MCF 10A (cell line): Measurements from ENCODE around the gene OR1K1. TPM values are rescaled to one million over a fixed set of nuclear protein-coding genes. Genes with fewer than 3 reads are reported as not detected.

ENCODE experiments used
- Bru-seq: library from RNA; stranded (reverse); fragments of 400-500 nt; gene quantifications from one replicate; lab custom pipeline; 2021; lab: Mats Ljungman, UMichigan
- BruChase-seq, 2 experiments: library from RNA; stranded (reverse); fragments of 400-500 nt; gene quantifications; one replicate each; lab custom pipeline; 2021; lab: Mats Ljungman, UMichigan
- BruUV-seq: library from RNA; stranded (reverse); fragments of 400-500 nt; replicated peaks from 2 replicates; lab custom pipeline; 2021; lab: Mats Ljungman, UMichigan
- CTCF ChIA-PET: fragments of 300-600 bp; sonication (Branson Sonifier 250); formaldehyde crosslinking; extraction: SDS; loops from one replicate; lab custom pipeline; 2021; ENCODE audit warnings: antibody characterized with exemption, inconsistent platforms; lab: Yijun Ruan, JAX
- POLR2A ChIA-PET: fragments of 300-600, 350-650 bp; sonication (Branson Sonifier 250); formaldehyde crosslinking; extraction: SDS; loops from one replicate; lab custom pipeline; 2020; ENCODE audit warnings: antibody characterized with exemption, inconsistent platforms; lab: Yijun Ruan, JAX
- DNase-seq: peaks from one replicate; pipeline ENCODE4 v3.0.0-alpha.2; 2018; ENCODE audit not compliant: unreplicated experiment
- H3K27ac Mint-ChIP-seq: one replicate; pipeline ENCODE4 v1.8.0; 2022; ENCODE audit warnings: mild to moderate bottlenecking, low read depth, mixed read lengths; ENCODE audit not compliant: unreplicated experiment
- H3K27me3 Mint-ChIP-seq: one replicate; pipeline ENCODE4 v1.8.0; 2022; ENCODE audit warnings: mixed read lengths; ENCODE audit not compliant: insufficient read depth, unreplicated experiment
- H3K36me3 Mint-ChIP-seq: one replicate; pipeline ENCODE4 v1.8.0; 2022; ENCODE audit warnings: mild to moderate bottlenecking, moderate library complexity, mixed read lengths; ENCODE audit not compliant: insufficient read depth, unreplicated experiment
- H3K4me1 Mint-ChIP-seq: one replicate; pipeline ENCODE4 v1.8.0; 2022; ENCODE audit warnings: mixed read lengths; ENCODE audit not compliant: insufficient read depth, unreplicated experiment
- H3K4me3 Mint-ChIP-seq: one replicate; pipeline ENCODE4 v1.8.0; 2022; ENCODE audit warnings: mild to moderate bottlenecking, moderate library complexity, mixed read lengths; ENCODE audit not compliant: unreplicated experiment
- H3K9me3 Mint-ChIP-seq: one replicate; pipeline ENCODE4 v1.8.0; 2022; ENCODE audit warnings: mixed read lengths; ENCODE audit not compliant: unreplicated experiment
- intact Hi-C: fragments of 100-400 bp; cut with micrococcal nuclease; formaldehyde crosslinking; loops from 2 replicates; pipeline ENCODE4 v1.14.1; 2022
- long read RNA-seq: library from polyadenylated mRNA; stranded (forward); transcript quantifications from one replicate; pipeline ENCODE4 v2.0.0, GENCODE V29; 2022
- total RNA-seq: library from RNA; stranded (reverse); gene quantifications from 2 replicates; pipeline ENCODE4 v1.2.3, GENCODE V29; 2022
- TF ChIP-seq, protein P1 (sequence below): fragments of 200-600 bp; IDR thresholded peaks from one replicate; pipeline ENCODE4 v1.8.0; 2022; ENCODE audit warnings: antibody characterized with exemption, mild to moderate bottlenecking; ENCODE audit not compliant: unreplicated experiment

The OR1K1 gene, protein sequence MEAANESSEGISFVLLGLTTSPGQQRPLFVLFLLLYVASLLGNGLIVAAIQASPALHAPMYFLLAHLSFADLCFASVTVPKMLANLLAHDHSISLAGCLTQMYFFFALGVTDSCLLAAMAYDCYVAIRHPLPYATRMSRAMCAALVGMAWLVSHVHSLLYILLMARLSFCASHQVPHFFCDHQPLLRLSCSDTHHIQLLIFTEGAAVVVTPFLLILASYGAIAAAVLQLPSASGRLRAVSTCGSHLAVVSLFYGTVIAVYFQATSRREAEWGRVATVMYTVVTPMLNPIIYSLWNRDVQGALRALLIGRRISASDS
- not detected in 2 replicates for total RNA-seq
- not detected for Bru-seq, nascent RNA
- BruChase-seq, experiment 1, labeled RNA remaining after a 6-hour chase, result not detected
- not detected for BruChase-seq, experiment 2, labeled RNA remaining after a 2-hour chase
- long read RNA-seq, result 0 reads

DNA sequence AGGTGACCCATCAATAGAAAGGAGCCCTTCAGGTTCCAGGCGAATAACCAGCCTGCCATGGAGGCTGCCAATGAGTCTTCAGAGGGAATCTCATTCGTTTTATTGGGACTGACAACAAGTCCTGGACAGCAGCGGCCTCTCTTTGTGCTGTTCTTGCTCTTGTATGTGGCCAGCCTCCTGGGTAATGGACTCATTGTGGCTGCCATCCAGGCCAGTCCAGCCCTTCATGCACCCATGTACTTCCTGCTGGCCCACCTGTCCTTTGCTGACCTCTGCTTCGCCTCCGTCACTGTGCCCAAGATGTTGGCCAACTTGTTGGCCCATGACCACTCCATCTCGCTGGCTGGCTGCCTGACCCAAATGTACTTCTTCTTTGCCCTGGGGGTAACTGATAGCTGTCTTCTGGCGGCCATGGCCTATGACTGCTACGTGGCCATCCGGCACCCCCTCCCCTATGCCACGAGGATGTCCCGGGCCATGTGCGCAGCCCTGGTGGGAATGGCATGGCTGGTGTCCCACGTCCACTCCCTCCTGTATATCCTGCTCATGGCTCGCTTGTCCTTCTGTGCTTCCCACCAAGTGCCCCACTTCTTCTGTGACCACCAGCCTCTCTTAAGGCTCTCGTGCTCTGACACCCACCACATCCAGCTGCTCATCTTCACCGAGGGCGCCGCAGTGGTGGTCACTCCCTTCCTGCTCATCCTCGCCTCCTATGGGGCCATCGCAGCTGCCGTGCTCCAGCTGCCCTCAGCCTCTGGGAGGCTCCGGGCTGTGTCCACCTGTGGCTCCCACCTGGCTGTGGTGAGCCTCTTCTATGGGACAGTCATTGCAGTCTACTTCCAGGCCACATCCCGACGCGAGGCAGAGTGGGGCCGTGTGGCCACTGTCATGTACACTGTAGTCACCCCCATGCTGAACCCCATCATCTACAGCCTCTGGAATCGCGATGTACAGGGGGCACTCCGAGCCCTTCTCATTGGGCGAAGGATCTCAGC lies at the start of gene OR1K1:
Gene OR1K1, plus strand, starts transcription at position 58 of the 995 bp plus-strand sequence. Its CDS starts 0 bp downstream, at position 58.
- ChIA-PET POLR2A (interaction anchor here (1.6 kb wide), 1 partner anchor 22 kb away, joined by 4 read pairs; no protein-coding TSS in a partner anchor), CTCF (interaction anchor here (0.8 to 2.4 kb wide), 2 partner anchors 9 to 336 kb away, joined by 3 to 8 read pairs; no protein-coding TSS in a partner anchor)
- no TSS peak for BruUV-seq
- DNase-seq, result no peak
- Mint-ChIP-seq H3K9me3 (peaks cover 3% of the 10 kb centered on the region), H3K27me3 (no peaks in the 10 kb centered on the region), H3K27ac (no peak within 1 kb of the TSS), H3K36me3 (no peaks in the 10 kb centered on the region), H3K4me3 (no peak within 1 kb of the TSS), H3K4me1 (no peaks in the 10 kb centered on the region)
- TF ChIP-seq, protein P1, sequence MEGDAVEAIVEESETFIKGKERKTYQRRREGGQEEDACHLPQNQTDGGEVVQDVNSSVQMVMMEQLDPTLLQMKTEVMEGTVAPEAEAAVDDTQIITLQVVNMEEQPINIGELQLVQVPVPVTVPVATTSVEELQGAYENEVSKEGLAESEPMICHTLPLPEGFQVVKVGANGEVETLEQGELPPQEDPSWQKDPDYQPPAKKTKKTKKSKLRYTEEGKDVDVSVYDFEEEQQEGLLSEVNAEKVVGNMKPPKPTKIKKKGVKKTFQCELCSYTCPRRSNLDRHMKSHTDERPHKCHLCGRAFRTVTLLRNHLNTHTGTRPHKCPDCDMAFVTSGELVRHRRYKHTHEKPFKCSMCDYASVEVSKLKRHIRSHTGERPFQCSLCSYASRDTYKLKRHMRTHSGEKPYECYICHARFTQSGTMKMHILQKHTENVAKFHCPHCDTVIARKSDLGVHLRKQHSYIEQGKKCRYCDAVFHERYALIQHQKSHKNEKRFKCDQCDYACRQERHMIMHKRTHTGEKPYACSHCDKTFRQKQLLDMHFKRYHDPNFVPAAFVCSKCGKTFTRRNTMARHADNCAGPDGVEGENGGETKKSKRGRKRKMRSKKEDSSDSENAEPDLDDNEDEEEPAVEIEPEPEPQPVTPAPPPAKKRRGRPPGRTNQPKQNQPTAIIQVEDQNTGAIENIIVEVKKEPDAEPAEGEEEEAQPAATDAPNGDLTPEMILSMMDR, result no peak
- intact Hi-C loops, result no loop called here

- H3K27me3 Mint-ChIP-seq, result peaks cover 2% of the 10 kb centered on the region
Observed at GRCh38 chr9:122754825-122755224, 45.1 kb upstream of the OR1K1 start.

GRCh38 chr9:122767817-122768216 lies 32.1 kb upstream of the OR1K1 start:
- no TSS peak for BruUV-seq
- H3K27me3 Mint-ChIP-seq, result peaks cover 20% of the 10 kb centered on the region
- H3K27ac Mint-ChIP-seq, result no peak overlapping the region
- peaks cover 19% of the 10 kb centered on the region for H3K9me3 Mint-ChIP-seq
- ChIA-PET CTCF (no interaction called here), POLR2A (no interaction called here)
- no peaks in the 10 kb centered on the region for H3K36me3 Mint-ChIP-seq
- H3K4me3 Mint-ChIP-seq, result no peak overlapping the region
- TF ChIP-seq, protein P1, result no peak
- no peak for DNase-seq
- intact Hi-C loops, result no loop called here
- H3K4me1 Mint-ChIP-seq, result no peaks in the 10 kb centered on the region

More at GRCh38 chr9:122754825-122755224, 45.1 kb upstream of the OR1K1 start:
- BruUV-seq, result no TSS peak
- TF ChIP-seq, protein P1, result no peak
- no peak overlapping the region for H3K27ac Mint-ChIP-seq
- intact Hi-C loops, result no loop called here
- H3K4me1 Mint-ChIP-seq, result no peaks in the 10 kb centered on the region
- ChIA-PET POLR2A (no interaction called here), CTCF (no interaction called here)
- H3K36me3 Mint-ChIP-seq, result no peaks in the 10 kb centered on the region
- no peak for DNase-seq
- peaks cover 14% of the 10 kb centered on the region for H3K9me3 Mint-ChIP-seq
- H3K4me3 Mint-ChIP-seq, result no peak overlapping the region
